ENCODE measurements around the gene CFAP92.

CFAP92 gene

GRCh38 chr3:128993461-128994172, at the start of gene CFAP92:
Gene CFAP92, minus strand, starts transcription at chr3:128994076. Its CDS starts 772 bp downstream, at chr3:128993304.
- DNase-seq = peak; percentile 32

GRCh38 chr3:129040579-129041300, 46.9 kb upstream of the CFAP92 start:
- DNase-seq = no peak

GRCh38 chr3:129040039-129040336, 46.1 kb upstream of the CFAP92 start:
- DNase-seq = no peak

- no peak for DNase-seq
These were observed 45.6 kb upstream of the CFAP92 start for GRCh38 chr3:129039271-129040038.

GRCh38 chr3:129038121-129038855, 44.4 kb upstream of the CFAP92 start:
- DNase-seq = no peak

GRCh38 chr3:129037093-129037419, 43.2 kb upstream of the CFAP92 start:
- no peak for DNase-seq

- DNase-seq = no peak
These were observed 42.6 kb upstream of the CFAP92 start for GRCh38 chr3:129036222-129037092.

- no peak for DNase-seq
These were observed 41.7 kb upstream of the CFAP92 start for GRCh38 chr3:129035360-129036221.

- DNase-seq = no peak
These were observed 40.8 kb upstream of the CFAP92 start for GRCh38 chr3:129034642-129035041.

- DNase-seq = no peak
These were observed 39.9 kb upstream of the CFAP92 start for GRCh38 chr3:129033633-129034321.

GRCh38 chr3:129033151-129033550, 39.3 kb upstream of the CFAP92 start:
- DNase-seq = no peak

- DNase-seq = no peak
These were observed 38.8 kb upstream of the CFAP92 start for GRCh38 chr3:129032716-129033115.

GRCh38 chr3:129031476-129032215, 37.8 kb upstream of the CFAP92 start:
- no peak for DNase-seq

GRCh38 chr3:129030611-129031010, 36.7 kb upstream of the CFAP92 start:
- DNase-seq = no peak

- DNase-seq = no peak
These were observed 35.0 kb upstream of the CFAP92 start for GRCh38 chr3:129028866-129029265.

- no peak for DNase-seq
These were observed 33.6 kb upstream of the CFAP92 start for GRCh38 chr3:129027544-129027880.

- peak; percentile 28 for DNase-seq
These were observed 33.1 kb upstream of the CFAP92 start for GRCh38 chr3:129026728-129027543.

- DNase-seq = no peak
These were observed 32.0 kb upstream of the CFAP92 start for GRCh38 chr3:129025691-129026435.

Data from NCI-H187 treated with DMSO at 0.1 percent for 48 hours (cell line).